HG02981 (cell line): ENCODE data around the gene RBFOX1.

Experiments
- ATAC-seq: cut with Tn5 transposase; IDR thresholded peaks from one replicate; pipeline ENCODE4 v1.9.1; 2021; ENCODE audit warnings: mild to moderate bottlenecking, moderate library complexity; ENCODE audit not compliant: unreplicated experiment

RBFOX1 gene

GRCh38 chr16:7745276-7745675, 412.6 kb downstream of the RBFOX1 start:
- no peak for ATAC-seq

- ATAC-seq: no peak
Measured at GRCh38 chr16:7746941-7747340, 414.3 kb downstream of the RBFOX1 start.

- no peak for ATAC-seq
Measured at GRCh38 chr16:7748522-7748921, 415.9 kb downstream of the RBFOX1 start.

- no peak for ATAC-seq
Measured at GRCh38 chr16:7755347-7755882, 422.8 kb downstream of the RBFOX1 start.
